Bronchial epithelial cell (primary cell): ENCODE results near the gene ACOT6. TPM values are rescaled to one million over a fixed set of nuclear protein-coding genes. Genes with fewer than 3 reads are reported as not detected.

Experiments used
- DNase-seq: peaks from one replicate; pipeline ENCODE4 v3.0.0-alpha.2; 2010; ENCODE audit warnings: low read depth
- FAIRE-seq: peaks from 2 replicates; lab custom pipeline; 2011; peaks lifted over from hg19 to GRCh38; lab: Jason Lieb, UNC
- H3K27me3 ChIP-seq: 2 replicates; pipeline ENCODE4 v1.5.1; 2011; ENCODE audit warnings: low read length; ENCODE audit not compliant: control insufficient read depth, insufficient read depth
- H3K36me3 ChIP-seq: 2 replicates; pipeline ENCODE4 v1.5.1; 2011; ENCODE audit warnings: low read length; ENCODE audit not compliant: control insufficient read depth, insufficient read depth
- H3K4me3 ChIP-seq: 2 replicates; pipeline ENCODE4 v1.5.1; 2011; ENCODE audit warnings: mild to moderate bottlenecking, low read depth, low read length, control low read depth
- total RNA-seq: library from RNA; depleted of rRNA; stranded (reverse); fragments of >200 nt; gene quantifications from 2 replicates; pipeline ENCODE4 v1.2.1, GENCODE V29; 2014
- TF ChIP-seq, protein P1 (sequence below): IDR thresholded peaks from 2 replicates; pipeline ENCODE4 v1.5.1; 2011; ENCODE audit warnings: mild to moderate bottlenecking, moderate library complexity, low read length, control low read depth, inconsistent platforms; ENCODE audit not compliant: insufficient read depth, severe bottlenecking

ACOT6 gene
- total RNA-seq, 1 donor from 2014 or later: not detected

GRCh38 chr14:73602994-73603393 lies 9.3 kb upstream of the ACOT6 start:
- Histone ChIP-seq H3K36me3 (no peaks in the 10 kb centered on the region), H3K27me3 (no peaks in the 10 kb centered on the region), H3K4me3 (no peak overlapping the region)
- DNase-seq: no peak
- FAIRE-seq: no peak
- TF ChIP-seq, protein P1, sequence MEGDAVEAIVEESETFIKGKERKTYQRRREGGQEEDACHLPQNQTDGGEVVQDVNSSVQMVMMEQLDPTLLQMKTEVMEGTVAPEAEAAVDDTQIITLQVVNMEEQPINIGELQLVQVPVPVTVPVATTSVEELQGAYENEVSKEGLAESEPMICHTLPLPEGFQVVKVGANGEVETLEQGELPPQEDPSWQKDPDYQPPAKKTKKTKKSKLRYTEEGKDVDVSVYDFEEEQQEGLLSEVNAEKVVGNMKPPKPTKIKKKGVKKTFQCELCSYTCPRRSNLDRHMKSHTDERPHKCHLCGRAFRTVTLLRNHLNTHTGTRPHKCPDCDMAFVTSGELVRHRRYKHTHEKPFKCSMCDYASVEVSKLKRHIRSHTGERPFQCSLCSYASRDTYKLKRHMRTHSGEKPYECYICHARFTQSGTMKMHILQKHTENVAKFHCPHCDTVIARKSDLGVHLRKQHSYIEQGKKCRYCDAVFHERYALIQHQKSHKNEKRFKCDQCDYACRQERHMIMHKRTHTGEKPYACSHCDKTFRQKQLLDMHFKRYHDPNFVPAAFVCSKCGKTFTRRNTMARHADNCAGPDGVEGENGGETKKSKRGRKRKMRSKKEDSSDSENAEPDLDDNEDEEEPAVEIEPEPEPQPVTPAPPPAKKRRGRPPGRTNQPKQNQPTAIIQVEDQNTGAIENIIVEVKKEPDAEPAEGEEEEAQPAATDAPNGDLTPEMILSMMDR: no peak

DNA sequence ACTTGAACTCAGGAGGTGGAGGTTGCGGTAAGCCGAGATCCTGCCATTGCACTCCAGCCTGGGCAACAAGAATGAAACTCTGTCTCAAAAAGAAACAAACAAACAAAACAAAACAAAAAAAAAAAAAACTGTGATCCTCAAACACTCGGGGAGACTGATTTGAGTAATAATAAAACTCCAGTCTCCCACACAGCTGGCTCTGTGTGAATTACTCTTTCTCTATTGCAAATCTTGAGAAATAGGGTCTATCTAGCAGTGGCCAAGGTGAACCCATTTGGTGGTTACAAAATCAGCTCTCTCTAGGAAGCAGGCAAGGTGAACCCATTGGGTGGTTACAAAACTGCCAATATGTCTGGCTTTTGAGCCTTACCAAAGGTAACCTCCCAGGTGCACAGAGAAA lies 6.0 kb upstream of the ACOT6 start:
- H3K27me3 ChIP-seq: no peaks in the 10 kb centered on the region
- DNase-seq (no peak), FAIRE-seq (no peak)
- TF ChIP-seq, protein P1: no peak
- no peaks in the 10 kb centered on the region for H3K36me3 ChIP-seq
- H3K4me3 ChIP-seq: no peak overlapping the region

DNA sequence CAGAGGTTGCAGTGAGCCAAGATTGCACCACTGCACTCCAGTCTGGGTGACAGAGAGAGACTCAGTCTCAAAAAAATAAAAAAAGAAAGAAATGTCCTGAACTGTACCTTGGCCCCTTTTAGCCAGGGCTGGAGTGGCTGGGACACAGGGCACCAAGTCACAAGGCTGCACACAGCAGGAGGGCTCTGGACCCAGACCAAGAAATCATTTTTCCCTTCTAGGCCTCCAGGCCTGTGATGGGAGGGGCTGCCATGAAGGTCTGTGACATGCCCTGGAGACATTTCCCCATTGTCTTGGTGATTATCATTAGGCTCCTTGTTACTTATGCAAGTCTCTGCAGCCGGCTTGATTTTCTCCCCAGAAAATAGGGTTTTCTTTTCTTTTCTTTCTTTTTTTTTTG lies 5.1 kb upstream of the ACOT6 start:
- no peaks in the 10 kb centered on the region for H3K36me3 ChIP-seq
- TF ChIP-seq, protein P1: no peak
- no peaks in the 10 kb centered on the region for H3K27me3 ChIP-seq
- FAIRE-seq (no peak), DNase-seq (no peak)
- no peak overlapping the region for H3K4me3 ChIP-seq

- H3K4me3 ChIP-seq: no peak overlapping the region
- TF ChIP-seq, protein P1: no peak
- FAIRE-seq (no peak), DNase-seq (peak; percentile 26)
- H3K36me3 ChIP-seq: no peaks in the 10 kb centered on the region
- no peaks in the 10 kb centered on the region for H3K27me3 ChIP-seq
These were observed 1.6 kb upstream of the ACOT6 start for GRCh38 chr14:73610687-73611086.

- DNase-seq (no peak), FAIRE-seq (no peak)
- peak overlapping the region; percentile 53 for H3K4me3 ChIP-seq
- no peaks in the 10 kb centered on the region for H3K36me3 ChIP-seq
- TF ChIP-seq, protein P1: no peak
- H3K27me3 ChIP-seq: no peaks in the 10 kb centered on the region
These were observed 698 bp downstream of the ACOT6 start for GRCh38 chr14:73613046-73613383.

GRCh38 chr14:73613419-73613963 lies 1.2 kb downstream of the ACOT6 start:
- no peak overlapping the region for H3K4me3 ChIP-seq

More at GRCh38 chr14:73613419-73613963, 1.2 kb downstream of the ACOT6 start:
- no peaks in the 10 kb centered on the region for H3K36me3 ChIP-seq
- FAIRE-seq: no peak
- no peak for DNase-seq
- no peaks in the 10 kb centered on the region for H3K27me3 ChIP-seq
- TF ChIP-seq, protein P1: no peak
